Measurements from ENCODE around the gene TBX4. TPM values are rescaled to one million over a fixed set of nuclear protein-coding genes. Genes with fewer than 3 reads are reported as not detected.

TBX4 gene
- total RNA-seq, 1 experiment from 2014 or later, result not detected

DNA sequence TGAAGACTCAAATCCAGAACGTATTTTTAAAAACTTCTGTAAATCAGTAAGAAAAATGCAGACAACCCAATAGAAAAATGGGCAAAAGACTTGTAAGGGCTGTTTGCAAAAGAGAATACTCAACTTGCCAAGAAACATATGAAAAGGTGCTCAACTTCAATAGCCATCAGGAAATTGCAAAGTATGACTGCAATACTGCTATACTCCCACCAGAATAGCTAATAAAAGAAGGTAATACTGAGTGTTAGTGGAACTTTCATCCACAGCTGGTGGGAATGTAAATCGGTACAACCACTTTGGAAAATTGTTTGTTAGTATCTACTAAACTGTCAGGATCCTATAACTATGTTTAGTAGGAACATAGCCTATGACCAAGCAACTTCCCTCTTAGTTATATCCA lies 48.1 kb downstream of the TBX4 start:
- H2BK20ac ChIP-seq (ENCODE audit: low read depth, low read length, poor library complexity, severe bottlenecking), result no peak overlapping the region
- Mint-ChIP-seq H3K27me3 (ENCODE audit: low read depth) (peaks cover 2% of the 10 kb centered on the region; the same call in 1 of the 2 replicates), H3K4me3 (no peak overlapping the region), H3K9me3 (no peaks in the 10 kb centered on the region), H3K36me3 (ENCODE audit: insufficient read depth in 1 of 3, low read depth in 3 of 3) (no peaks in the 10 kb centered on the region), H3K4me1 (peaks cover 12 to 16% of the 10 kb centered on the region in 2 experiments), H3K27ac (no peak overlapping the region)
- no peak overlapping the region for H4K5ac ChIP-seq (ENCODE audit: insufficient read length, low read depth, low read length)
- no peak for DNase-seq
- H2BK15ac ChIP-seq (ENCODE audit: low read depth, low read length), result no peak overlapping the region
- H3K9me3 ChIP-seq (ENCODE audit: control insufficient read depth, low read depth, low read length), result no peaks in the 10 kb centered on the region
- H3K23ac ChIP-seq (ENCODE audit: insufficient read length, low read depth, low read length), result no peak overlapping the region
- no peaks in the 10 kb centered on the region; the same call in 1 of the 2 replicates for H3K4me1 ChIP-seq (ENCODE audit: insufficient read depth, low read length)
- no peak overlapping the region for H3T11ph ChIP-seq (ENCODE audit: low read length)
- no peak overlapping the region for H2AFZ ChIP-seq (ENCODE audit: low read length)
- H3K14ac ChIP-seq (ENCODE audit: insufficient read depth, low read length), result no peak overlapping the region
- no peak overlapping the region for H3K18ac ChIP-seq (ENCODE audit: insufficient read length, low read depth, low read length)
- no CpG with 5 or more reads among the region's 2 CpGs for whole genome bisulfite sequencing (ENCODE audit: extremely low coverage, insufficient read length, low lambda C conversion rate)
- H3K79me2 ChIP-seq (ENCODE audit: insufficient read depth, low read length), result no peaks in the 10 kb centered on the region
- H2BK12ac ChIP-seq (ENCODE audit: insufficient read length, low read depth, low read length), result no peak overlapping the region
- no peak overlapping the region for H4K91ac ChIP-seq (ENCODE audit: insufficient read length, low read depth, low read length)
- H3K27me3 ChIP-seq (ENCODE audit: insufficient read depth, low read length), result no peaks in the 10 kb centered on the region
- no peaks in the 10 kb centered on the region for H3K79me1 ChIP-seq (ENCODE audit: insufficient read depth, low read depth, low read length, poor library complexity, severe bottlenecking)
- H3K56ac ChIP-seq (ENCODE audit: insufficient read length, low read depth, low read length), result no peak overlapping the region
- H4K20me1 ChIP-seq (ENCODE audit: control insufficient read depth, insufficient read depth, insufficient read length), result no peaks in the 10 kb centered on the region
- H3K9ac ChIP-seq (ENCODE audit: extremely low read depth, insufficient read length, low read length), result no peak overlapping the region
- no peak overlapping the region for H4K8ac ChIP-seq (replicated peaks; ENCODE audit: insufficient read length, low read depth, low read length)
- H2BK120ac ChIP-seq (ENCODE audit: low read depth, low read length, poor library complexity, severe bottlenecking), result no peak overlapping the region
- no peak overlapping the region for H3K27ac ChIP-seq (ENCODE audit: insufficient read length, low read depth, low read length)
- H2BK5ac ChIP-seq (ENCODE audit: insufficient read length, low read length), result no peak overlapping the region
- no peaks in the 10 kb centered on the region for H3K23me2 ChIP-seq (ENCODE audit: insufficient read length, low read depth, low read length, poor library complexity, severe bottlenecking)
- TF ChIP-seq, protein P1, sequence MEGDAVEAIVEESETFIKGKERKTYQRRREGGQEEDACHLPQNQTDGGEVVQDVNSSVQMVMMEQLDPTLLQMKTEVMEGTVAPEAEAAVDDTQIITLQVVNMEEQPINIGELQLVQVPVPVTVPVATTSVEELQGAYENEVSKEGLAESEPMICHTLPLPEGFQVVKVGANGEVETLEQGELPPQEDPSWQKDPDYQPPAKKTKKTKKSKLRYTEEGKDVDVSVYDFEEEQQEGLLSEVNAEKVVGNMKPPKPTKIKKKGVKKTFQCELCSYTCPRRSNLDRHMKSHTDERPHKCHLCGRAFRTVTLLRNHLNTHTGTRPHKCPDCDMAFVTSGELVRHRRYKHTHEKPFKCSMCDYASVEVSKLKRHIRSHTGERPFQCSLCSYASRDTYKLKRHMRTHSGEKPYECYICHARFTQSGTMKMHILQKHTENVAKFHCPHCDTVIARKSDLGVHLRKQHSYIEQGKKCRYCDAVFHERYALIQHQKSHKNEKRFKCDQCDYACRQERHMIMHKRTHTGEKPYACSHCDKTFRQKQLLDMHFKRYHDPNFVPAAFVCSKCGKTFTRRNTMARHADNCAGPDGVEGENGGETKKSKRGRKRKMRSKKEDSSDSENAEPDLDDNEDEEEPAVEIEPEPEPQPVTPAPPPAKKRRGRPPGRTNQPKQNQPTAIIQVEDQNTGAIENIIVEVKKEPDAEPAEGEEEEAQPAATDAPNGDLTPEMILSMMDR (conservative IDR thresholded peaks at IDR 0.05), result no peak
- no peak overlapping the region for H3K4me2 ChIP-seq (ENCODE audit: insufficient read depth, insufficient read length, low read length)
- H3K4ac ChIP-seq (ENCODE audit: low read depth, low read length), result no peak overlapping the region
- H2AK5ac ChIP-seq (ENCODE audit: insufficient read length, low read length), result no peak overlapping the region

Measured in H9 (cell line).